HCT116 (cell line): ENCODE results near the gene MAEA. TPM values are rescaled to one million over a fixed set of nuclear protein-coding genes. Genes with fewer than 3 reads are reported as not detected.

Source experiments
- ATAC-seq: fragments of 200-7000 bp; cut with Tn5 transposase; 2 replicates; pipeline ENCODE4 v1.9.1; 2020; ENCODE audit warnings: mild to moderate bottlenecking, moderate library complexity
- BruUV-seq: library from RNA; stranded (reverse); fragments of 400-500 nt; replicated peaks from 2 replicates; lab custom pipeline; 2021; lab: Mats Ljungman, UMichigan
- CTCF ChIA-PET: fragments of 300-600 bp; sonication (Branson Sonifier 250); formaldehyde crosslinking; loops from one replicate; lab custom pipeline; 2021; ENCODE audit warnings: antibody characterized with exemption; lab: Charles Lee
- POLR2A ChIA-PET: fragments of 300-600, 350-600 bp; sonication (Branson Sonifier 250); formaldehyde crosslinking; loops from one replicate; lab custom pipeline; 2021; ENCODE audit warnings: antibody characterized with exemption; lab: Charles Lee
- RAD21 ChIA-PET, 2 experiments: fragments of 300-600 bp; sonication (Branson Sonifier 250); formaldehyde crosslinking; loops; one replicate each; lab custom pipeline; 2023; ENCODE audit warnings: low total read pairs in 2 of 2; ENCODE audit not compliant: uncharacterized antibody in 2 of 2, unreplicated experiment in 2 of 2, low non-redundant PET in 1 of 2; lab: Charles Lee
- DNase-seq: peaks from one replicate; pipeline ENCODE4 v3.0.0-alpha.2; 2010; ENCODE audit warnings: low read depth, low spot score
- H2AFZ ChIP-seq: fragments of 200-600 bp; shearing (Covaris generic), sonication (generic); 2 replicates; pipeline ENCODE4 v1.6.1; 2017; ENCODE audit warnings: low read depth, mixed run types, mixed read lengths, antibody characterized with exemption, low read length; ENCODE audit not compliant: poor library complexity, severe bottlenecking
- H3K27ac ChIP-seq: 2 replicates; pipeline ENCODE4 v1.5.1; 2012; ENCODE audit warnings: low read depth, low read length
- H3K27me3 ChIP-seq: fragments of 200-600 bp; sonication (generic); 2 replicates; pipeline ENCODE4 v1.6.1; 2016; ENCODE audit warnings: mixed run types, low read length, mixed read lengths; ENCODE audit not compliant: insufficient read depth
- H3K36me3 ChIP-seq, 2 experiments: fragments of 200-500 bp in 1 of 2; fragments of 200-600 bp in 1 of 2; sonication (Bioruptor generic) in 1 of 2; sonication (generic) in 1 of 2; 2 replicates each; pipeline versions ENCODE4 v1.5.1 to v1.6.1; 2014 to 2016; ENCODE audit warnings: low read length in 2 of 2, inconsistent platforms in 1 of 2, mixed read lengths in 1 of 2, mixed run types in 1 of 2; ENCODE audit not compliant: insufficient read depth in 2 of 2, control insufficient read depth in 1 of 2
- H3K4me1 ChIP-seq, 2 experiments: fragments of 200-600 bp in 1 of 2; sonication (generic) in 1 of 2; 2 replicates each; pipeline versions ENCODE4 v1.5.1 to v1.6.1; 2012 to 2017; ENCODE audit warnings: low read length in 2 of 2, inconsistent platforms in 1 of 2, mild to moderate bottlenecking in 1 of 2, mixed read lengths in 1 of 2, mixed run types in 1 of 2, moderate library complexity in 1 of 2; ENCODE audit not compliant: insufficient read depth in 2 of 2, control insufficient read depth in 1 of 2
- H3K4me2 ChIP-seq: fragments of 200-600 bp; sonication (generic); 2 replicates; pipeline ENCODE4 v1.6.1; 2017; ENCODE audit warnings: mixed run types, low read length, mixed read lengths
- H3K4me3 ChIP-seq, 2 experiments: fragments of 200-600 bp in 1 of 2; sonication (generic) in 1 of 2; replicated peaks in 1 of 2; 2 replicates each; pipeline ENCODE4 v1.5.1; 2011 to 2016; ENCODE audit warnings: low read length in 2 of 2, control low read depth in 1 of 2, low read depth in 1 of 2, mild to moderate bottlenecking in 1 of 2, mixed read lengths in 1 of 2, mixed run types in 1 of 2
- H3K79me2 ChIP-seq: fragments of 200-600 bp; sonication (generic); 2 replicates; pipeline ENCODE4 v1.6.1; 2017; ENCODE audit warnings: mild to moderate bottlenecking, mixed run types, low read length, moderate library complexity, mixed read lengths; ENCODE audit not compliant: insufficient read depth
- H3K9ac ChIP-seq: fragments of 200-600 bp; sonication (generic); 2 replicates; pipeline ENCODE4 v1.6.1; 2016; ENCODE audit warnings: low read length, mixed read lengths
- H3K9me2 ChIP-seq: fragments of 200-600 bp; sonication (generic), shearing (Covaris generic); 2 replicates; pipeline ENCODE4 v1.6.1; 2017; ENCODE audit warnings: mixed run types, mild to moderate bottlenecking, moderate library complexity; ENCODE audit not compliant: insufficient read depth
- H3K9me3 ChIP-seq, 2 experiments: fragments of 200-500 bp in 1 of 2; fragments of 200-600 bp in 1 of 2; sonication (Bioruptor generic) in 1 of 2; sonication (generic) in 1 of 2; 2 replicates each; pipeline ENCODE4 v1.6.1; 2014 to 2017; ENCODE audit warnings: low read length in 2 of 2, mixed read lengths in 2 of 2, inconsistent platforms in 1 of 2, low read depth in 1 of 2, mild to moderate bottlenecking in 1 of 2, mixed run types in 1 of 2, moderate library complexity in 1 of 2; ENCODE audit not compliant: control insufficient read depth in 1 of 2, insufficient read depth in 1 of 2
- H4K20me1 ChIP-seq: fragments of 200-600 bp; sonication (generic), shearing (Covaris generic); 2 replicates; pipeline ENCODE4 v1.6.1; 2017; ENCODE audit warnings: mixed run types, mild to moderate bottlenecking, moderate library complexity; ENCODE audit not compliant: insufficient read depth
- CBX3 ChIP-seq: IDR thresholded peaks from 2 replicates; pipeline ENCODE4 v1.6.1; 2012; ENCODE audit warnings: low read depth
- CEBPB ChIP-seq: IDR thresholded peaks from 2 replicates; pipeline ENCODE4 v1.6.1; 2012; ENCODE audit warnings: low read depth
- EGR1 ChIP-seq: IDR thresholded peaks from 2 replicates; pipeline ENCODE4 v1.6.1; 2012; ENCODE audit warnings: low read depth
- ELF1 ChIP-seq: IDR thresholded peaks from 2 replicates; pipeline ENCODE4 v1.6.1; 2012; ENCODE audit warnings: low read depth, borderline replicate concordance
- EZH2 ChIP-seq: fragments of 200-600 bp; sonication (generic); IDR thresholded peaks from 2 replicates; pipeline ENCODE4 v1.6.1; 2017; ENCODE audit warnings: antibody characterized with exemption, mixed run types
- EZH2phosphoT487 ChIP-seq: fragments of 200-600 bp; IDR thresholded peaks from 2 replicates; pipeline ENCODE4 v1.6.1; 2018; ENCODE audit warnings: antibody characterized with exemption, borderline replicate concordance
- FOSL1 ChIP-seq: IDR thresholded peaks from 2 replicates; pipeline ENCODE4 v1.6.1; 2012; ENCODE audit warnings: low read depth
- MAX ChIP-seq: IDR thresholded peaks from 2 replicates; pipeline ENCODE4 v1.6.1; 2012
- POLR2A ChIP-seq: IDR thresholded peaks from 2 replicates; pipeline ENCODE4 v1.7.0; 2011; ENCODE audit warnings: borderline replicate concordance; ENCODE audit not compliant: insufficient read depth, insufficient read length; ENCODE audit errors: extremely low read depth
- POLR2AphosphoS5 ChIP-seq: IDR thresholded peaks from 2 replicates; pipeline ENCODE4 v1.6.1; 2011; ENCODE audit warnings: mild to moderate bottlenecking, low read depth, low read length, moderate library complexity
- SIN3A ChIP-seq: IDR thresholded peaks from 2 replicates; pipeline ENCODE4 v1.6.1; 2012; ENCODE audit warnings: low read depth
- SP1 ChIP-seq: IDR thresholded peaks from 2 replicates; pipeline ENCODE4 v1.6.1; 2012; ENCODE audit warnings: low read depth
- SRF ChIP-seq: IDR thresholded peaks from 2 replicates; pipeline ENCODE4 v1.6.1; 2012; ENCODE audit warnings: low read depth
- TCF7L2 ChIP-seq: IDR thresholded peaks from 2 replicates; pipeline ENCODE4 v1.7.0; 2011; ENCODE audit warnings: borderline replicate concordance, inconsistent platforms; ENCODE audit not compliant: insufficient read depth, insufficient read length; ENCODE audit errors: extremely low read depth
- YY1 ChIP-seq: IDR thresholded peaks from 2 replicates; pipeline ENCODE4 v1.6.1; 2011; ENCODE audit warnings: low read length, low read depth, moderate library complexity, mild to moderate bottlenecking; ENCODE audit not compliant: insufficient replicate concordance; ENCODE audit errors: extremely low read depth
- ZNF274 ChIP-seq: fragments of 200-500 bp; sonication (Bioruptor generic); IDR thresholded peaks from 2 replicates; pipeline ENCODE4 v1.6.1; 2014; ENCODE audit warnings: mild to moderate bottlenecking, low read depth, low read length, inconsistent platforms
- intact Hi-C: fragments of 100-400 bp; cut with micrococcal nuclease; formaldehyde crosslinking; loops from 2 replicates; pipeline ENCODE4 v1.10.0; 2022
- total RNA-seq: library from RNA; stranded (reverse); gene quantifications from one replicate; pipeline ENCODE4 v1.2.1, GENCODE V29; 2021; ENCODE audit not compliant: unreplicated experiment
- TF ChIP-seq, protein P1 (sequence below), 3 experiments: fragments of 200-600 bp in 1 of 3; sonication (generic) in 1 of 3; IDR thresholded peaks in 2 of 3; conservative IDR thresholded peaks in 1 of 3; 2 replicates each; pipeline ENCODE4 v1.5.1; 2012 to 2017; ENCODE audit warnings: low read depth in 2 of 3, low read length in 2 of 3, antibody characterized with exemption in 1 of 3, borderline replicate concordance in 1 of 3, control low read depth in 1 of 3, mild to moderate bottlenecking in 1 of 3, mixed read lengths in 1 of 3, mixed run types in 1 of 3, moderate library complexity in 1 of 3; ENCODE audit not compliant: insufficient read depth in 1 of 3
- TF ChIP-seq, protein P2 (sequence below): IDR thresholded peaks from 2 replicates; pipeline ENCODE4 v1.6.1; 2012
- TF ChIP-seq, protein P3 (sequence below): IDR thresholded peaks from 2 replicates; pipeline ENCODE4 v1.6.1; 2012; ENCODE audit warnings: low read depth

The MAEA gene
- total RNA-seq, 1 experiment from 2014 or later, result 88.3 TPM

DNA sequence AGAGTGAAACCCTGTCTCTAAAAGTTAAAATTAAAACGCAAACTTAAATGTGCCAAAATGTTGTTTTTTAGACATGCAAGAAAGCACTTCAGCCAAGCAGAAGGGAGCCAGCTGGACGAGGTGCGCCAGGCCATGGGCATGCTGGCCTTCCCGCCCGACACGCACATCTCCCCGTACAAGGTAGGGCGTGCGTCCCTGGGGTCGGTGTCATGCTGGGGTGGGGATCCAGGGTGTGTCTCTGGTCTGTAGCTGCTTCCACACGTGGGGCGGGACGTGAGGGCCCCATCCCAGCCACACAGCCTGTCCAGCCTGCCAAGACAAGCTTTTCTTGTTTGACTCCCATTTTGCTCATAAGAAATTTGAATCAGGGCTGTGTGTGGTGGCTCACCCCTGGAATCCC is 43.0 kb downstream of the MAEA start:
- RAD21 ChIA-PET, result no interaction called here
- Histone ChIP-seq H3K4me2 (no peak overlapping the region), H3K27me3 (no peaks in the 10 kb centered on the region), H3K4me3 (no peak overlapping the region), H3K36me3 (peaks cover 9 to 22% of the 10 kb centered on the region in 2 experiments), H2AFZ (no peak overlapping the region), H3K79me2 (peaks cover 38% of the 10 kb centered on the region), H3K9me2 (no peaks in the 10 kb centered on the region), H4K20me1 (no peaks in the 10 kb centered on the region), H3K4me1 (peaks cover 5 to 18% of the 10 kb centered on the region in 2 experiments; a peak in 3 of 4 replicates), H3K9ac (no peak overlapping the region), H3K27ac (no peak overlapping the region), H3K9me3 (no peaks in the 10 kb centered on the region)
- no TSS peak for BruUV-seq
- no peak for DNase-seq
- intact Hi-C loops, result no loop called here
- POLR2A ChIA-PET, result interaction anchor here (1.4 kb wide), 1 partner anchor 14 kb away, joined by 3 read pairs; the partner anchor contains the start of gene UVSSA
- CTCF ChIA-PET, result no interaction called here
- ATAC-seq, result no peak
- TF ChIP-seq ZNF274, result no peak
- TF ChIP-seq, protein P1, sequence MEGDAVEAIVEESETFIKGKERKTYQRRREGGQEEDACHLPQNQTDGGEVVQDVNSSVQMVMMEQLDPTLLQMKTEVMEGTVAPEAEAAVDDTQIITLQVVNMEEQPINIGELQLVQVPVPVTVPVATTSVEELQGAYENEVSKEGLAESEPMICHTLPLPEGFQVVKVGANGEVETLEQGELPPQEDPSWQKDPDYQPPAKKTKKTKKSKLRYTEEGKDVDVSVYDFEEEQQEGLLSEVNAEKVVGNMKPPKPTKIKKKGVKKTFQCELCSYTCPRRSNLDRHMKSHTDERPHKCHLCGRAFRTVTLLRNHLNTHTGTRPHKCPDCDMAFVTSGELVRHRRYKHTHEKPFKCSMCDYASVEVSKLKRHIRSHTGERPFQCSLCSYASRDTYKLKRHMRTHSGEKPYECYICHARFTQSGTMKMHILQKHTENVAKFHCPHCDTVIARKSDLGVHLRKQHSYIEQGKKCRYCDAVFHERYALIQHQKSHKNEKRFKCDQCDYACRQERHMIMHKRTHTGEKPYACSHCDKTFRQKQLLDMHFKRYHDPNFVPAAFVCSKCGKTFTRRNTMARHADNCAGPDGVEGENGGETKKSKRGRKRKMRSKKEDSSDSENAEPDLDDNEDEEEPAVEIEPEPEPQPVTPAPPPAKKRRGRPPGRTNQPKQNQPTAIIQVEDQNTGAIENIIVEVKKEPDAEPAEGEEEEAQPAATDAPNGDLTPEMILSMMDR (IDR thresholded peaks at IDR 0.05 in 2 of 3, conservative IDR thresholded peaks at IDR 0.05 in 1 of 3; ENCODE audit: borderline replicate concordance in 1 of 3, insufficient read depth in 1 of 3, low read depth in 2 of 3, low read length in 2 of 3), result no peak
- no peak for TF ChIP-seq EZH2phosphoT487
- TF ChIP-seq POLR2A, result no peak
- no peak for TF ChIP-seq TCF7L2
- TF ChIP-seq EGR1, result no peak
- no peak for TF ChIP-seq CBX3
- TF ChIP-seq, protein P2, sequence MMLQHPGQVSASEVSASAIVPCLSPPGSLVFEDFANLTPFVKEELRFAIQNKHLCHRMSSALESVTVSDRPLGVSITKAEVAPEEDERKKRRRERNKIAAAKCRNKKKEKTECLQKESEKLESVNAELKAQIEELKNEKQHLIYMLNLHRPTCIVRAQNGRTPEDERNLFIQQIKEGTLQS, result no peak
- TF ChIP-seq CEBPB, result no peak
- no peak for TF ChIP-seq YY1
- no peak for TF ChIP-seq MAX
- TF ChIP-seq SIN3A, result no peak
- TF ChIP-seq SP1, result no peak
- TF ChIP-seq FOSL1, result no peak
- TF ChIP-seq ELF1, result no peak
- TF ChIP-seq, protein P3, sequence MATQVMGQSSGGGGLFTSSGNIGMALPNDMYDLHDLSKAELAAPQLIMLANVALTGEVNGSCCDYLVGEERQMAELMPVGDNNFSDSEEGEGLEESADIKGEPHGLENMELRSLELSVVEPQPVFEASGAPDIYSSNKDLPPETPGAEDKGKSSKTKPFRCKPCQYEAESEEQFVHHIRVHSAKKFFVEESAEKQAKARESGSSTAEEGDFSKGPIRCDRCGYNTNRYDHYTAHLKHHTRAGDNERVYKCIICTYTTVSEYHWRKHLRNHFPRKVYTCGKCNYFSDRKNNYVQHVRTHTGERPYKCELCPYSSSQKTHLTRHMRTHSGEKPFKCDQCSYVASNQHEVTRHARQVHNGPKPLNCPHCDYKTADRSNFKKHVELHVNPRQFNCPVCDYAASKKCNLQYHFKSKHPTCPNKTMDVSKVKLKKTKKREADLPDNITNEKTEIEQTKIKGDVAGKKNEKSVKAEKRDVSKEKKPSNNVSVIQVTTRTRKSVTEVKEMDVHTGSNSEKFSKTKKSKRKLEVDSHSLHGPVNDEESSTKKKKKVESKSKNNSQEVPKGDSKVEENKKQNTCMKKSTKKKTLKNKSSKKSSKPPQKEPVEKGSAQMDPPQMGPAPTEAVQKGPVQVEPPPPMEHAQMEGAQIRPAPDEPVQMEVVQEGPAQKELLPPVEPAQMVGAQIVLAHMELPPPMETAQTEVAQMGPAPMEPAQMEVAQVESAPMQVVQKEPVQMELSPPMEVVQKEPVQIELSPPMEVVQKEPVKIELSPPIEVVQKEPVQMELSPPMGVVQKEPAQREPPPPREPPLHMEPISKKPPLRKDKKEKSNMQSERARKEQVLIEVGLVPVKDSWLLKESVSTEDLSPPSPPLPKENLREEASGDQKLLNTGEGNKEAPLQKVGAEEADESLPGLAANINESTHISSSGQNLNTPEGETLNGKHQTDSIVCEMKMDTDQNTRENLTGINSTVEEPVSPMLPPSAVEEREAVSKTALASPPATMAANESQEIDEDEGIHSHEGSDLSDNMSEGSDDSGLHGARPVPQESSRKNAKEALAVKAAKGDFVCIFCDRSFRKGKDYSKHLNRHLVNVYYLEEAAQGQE, result no peak
- TF ChIP-seq EZH2, result no peak
- no peak for TF ChIP-seq SRF
- no peak for TF ChIP-seq POLR2AphosphoS5
